ENCODE results near the gene TLE4. TPM values are rescaled to one million over a fixed set of nuclear protein-coding genes. Genes with fewer than 3 reads are reported as not detected.

Gene TLE4
- polyA plus RNA-seq, 3 donors, result 21.0 to 107 (median 21.7) TPM

GRCh38 chr9:79757881-79758669 lies 186.3 kb downstream of the TLE4 start:
- H3K4me1 Mint-ChIP-seq, result no peaks in the 10 kb centered on the region
- no peaks in the 10 kb centered on the region for H3K36me3 ChIP-seq (replicated peaks in 1 of 2; ENCODE audit: control insufficient read depth in 1 of 2, insufficient read depth in 2 of 2, low read length in 2 of 2)
- no peaks in the 10 kb centered on the region for H3K9me3 ChIP-seq (replicated peaks in 1 of 2; ENCODE audit: control insufficient read depth in 1 of 2, insufficient read depth in 1 of 2, low read length in 2 of 2)
- no peak overlapping the region for H3K27ac ChIP-seq (ENCODE audit: low read depth in 1 of 2, low read length in 2 of 2)
- no peak overlapping the region for H3K4me3 Mint-ChIP-seq
- H2AFZ ChIP-seq (ENCODE audit: insufficient read depth, low read depth, low read length, poor library complexity, severe bottlenecking), result no peak overlapping the region
- H3K9me3 Mint-ChIP-seq, result peaks cover 0 to 5% (median 1%) of the 10 kb centered on the region in 7 donors
- no peak overlapping the region for H3K27ac Mint-ChIP-seq
- no peak overlapping the region for H3K9ac ChIP-seq (ENCODE audit: insufficient read depth, low read length, poor library complexity, severe bottlenecking)
- H4K20me1 ChIP-seq (ENCODE audit: insufficient read depth, low read length), result no peaks in the 10 kb centered on the region
- peaks cover 0 to 2% (median 1%) of the 10 kb centered on the region in 3 donors for H3K27me3 Mint-ChIP-seq (ENCODE audit: low read depth in 3 of 3)
- no peaks in the 10 kb centered on the region for H3K79me2 ChIP-seq (ENCODE audit: insufficient read depth, low read length)
- H3K4me2 ChIP-seq (replicated peaks; ENCODE audit: extremely low read depth, low read length, poor library complexity, severe bottlenecking), result no peak overlapping the region
- intact Hi-C loops (cut with micrococcal nuclease), result no loop called here
- no peak for DNase-seq
- peak; percentile 45 for TF ChIP-seq CTCF (IDR thresholded peaks at IDR 0.05)
- no peaks in the 10 kb centered on the region for H3K4me1 ChIP-seq (ENCODE audit: control insufficient read depth in 1 of 2, insufficient read depth in 2 of 2, low read length in 2 of 2)
- no CpG with 5 or more reads among the region's 2 CpGs for whole genome bisulfite sequencing (ENCODE audit: insufficient coverage)
- no peaks in the 10 kb centered on the region for H3K36me3 Mint-ChIP-seq
- no peak overlapping the region for H3K4me3 ChIP-seq (replicated peaks in 1 of 3; ENCODE audit: low read depth in 2 of 3, low read length in 3 of 3)
- no peaks in the 10 kb centered on the region for H3K27me3 ChIP-seq (ENCODE audit: control insufficient read depth in 2 of 2, insufficient read depth in 2 of 2, low read length in 2 of 2)

GRCh38 chr9:79759460-79759859 lies 187.7 kb downstream of the TLE4 start:
- Mint-ChIP-seq H3K9me3 (peaks cover 0 to 5% (median 1%) of the 10 kb centered on the region in 7 donors), H3K4me3 (no peak overlapping the region), H3K27me3 (ENCODE audit: low read depth in 3 of 3) (peaks cover 0 to 2% (median 1%) of the 10 kb centered on the region in 3 donors), H3K27ac (no peak overlapping the region), H3K4me1 (no peaks in the 10 kb centered on the region), H3K36me3 (no peaks in the 10 kb centered on the region)
- H3K27ac ChIP-seq (ENCODE audit: low read depth in 1 of 2, low read length in 2 of 2), result no peak overlapping the region
- H3K9me3 ChIP-seq (replicated peaks in 1 of 2; ENCODE audit: control insufficient read depth in 1 of 2, insufficient read depth in 1 of 2, low read length in 2 of 2), result no peaks in the 10 kb centered on the region
- no CpG with 5 or more reads among the region's 1 CpG for WGBS (ENCODE audit: insufficient coverage)
- H4K20me1 ChIP-seq (ENCODE audit: insufficient read depth, low read length), result no peaks in the 10 kb centered on the region
- DNase-seq, result peak in 1 of 3 donors; percentile 20
- no peaks in the 10 kb centered on the region for H3K4me1 ChIP-seq (ENCODE audit: control insufficient read depth in 1 of 2, insufficient read depth in 2 of 2, low read length in 2 of 2)
- H3K9ac ChIP-seq (ENCODE audit: insufficient read depth, low read length, poor library complexity, severe bottlenecking), result no peak overlapping the region
- no peaks in the 10 kb centered on the region for H3K36me3 ChIP-seq (replicated peaks in 1 of 2; ENCODE audit: control insufficient read depth in 1 of 2, insufficient read depth in 2 of 2, low read length in 2 of 2)
- no peak overlapping the region for H3K4me3 ChIP-seq (replicated peaks in 1 of 3; ENCODE audit: low read depth in 2 of 3, low read length in 3 of 3)
- H3K79me2 ChIP-seq (ENCODE audit: insufficient read depth, low read length), result no peaks in the 10 kb centered on the region
- no peak for TF ChIP-seq CTCF (IDR thresholded peaks at IDR 0.05)
- no peak overlapping the region for H2AFZ ChIP-seq (ENCODE audit: insufficient read depth, low read depth, low read length, poor library complexity, severe bottlenecking)
- no peaks in the 10 kb centered on the region for H3K27me3 ChIP-seq (ENCODE audit: control insufficient read depth in 2 of 2, insufficient read depth in 2 of 2, low read length in 2 of 2)
- no peak overlapping the region for H3K4me2 ChIP-seq (replicated peaks; ENCODE audit: extremely low read depth, low read length, poor library complexity, severe bottlenecking)
- intact Hi-C loops (cut with micrococcal nuclease), result no loop called here

Data from CD14-positive monocyte (primary cell).